C4-2B (cell line): Measurements from ENCODE around the gene EMP1.

ENCODE experiments used
- ZFX ChIP-seq: fragments of 450-650 bp; IDR thresholded peaks from 2 replicates; pipeline ENCODE4 v1.6.1; 2017
- TF ChIP-seq, protein P1 (sequence below): fragments of 450-650 bp; conservative IDR thresholded peaks from 2 replicates; pipeline ENCODE4 v1.5.1; 2017; ENCODE audit warnings: mild to moderate bottlenecking

DNA sequence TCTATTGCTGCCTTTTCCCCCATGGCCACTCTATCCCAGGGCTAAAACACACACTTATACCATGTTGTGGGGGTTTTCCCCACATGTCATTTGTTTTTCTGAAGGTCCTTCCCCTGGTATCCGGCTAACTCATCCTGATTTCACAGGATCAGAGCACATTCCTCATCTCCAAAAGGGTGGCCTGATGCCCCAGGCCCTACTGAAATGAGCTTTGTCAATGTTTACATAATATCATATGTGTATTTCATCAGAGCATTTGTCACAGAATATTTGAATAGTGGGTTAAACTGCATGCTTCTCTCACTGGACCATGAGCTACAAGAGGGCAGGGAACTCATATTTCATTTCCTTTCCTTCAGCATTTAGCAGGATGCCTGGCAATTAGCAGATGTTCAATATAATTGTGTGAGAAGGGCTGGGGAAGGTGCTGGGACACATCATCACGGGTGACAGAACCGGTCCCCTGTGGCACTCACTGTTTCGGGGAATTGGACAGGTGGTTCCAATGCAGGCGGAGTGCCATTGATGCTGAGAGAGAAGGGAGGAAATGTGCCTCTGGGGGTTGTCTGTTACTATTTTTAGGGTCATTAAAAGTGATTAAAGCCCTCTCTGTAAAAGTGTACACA, 26.8 kb downstream of the EMP1 start:
- TF ChIP-seq, protein P1, sequence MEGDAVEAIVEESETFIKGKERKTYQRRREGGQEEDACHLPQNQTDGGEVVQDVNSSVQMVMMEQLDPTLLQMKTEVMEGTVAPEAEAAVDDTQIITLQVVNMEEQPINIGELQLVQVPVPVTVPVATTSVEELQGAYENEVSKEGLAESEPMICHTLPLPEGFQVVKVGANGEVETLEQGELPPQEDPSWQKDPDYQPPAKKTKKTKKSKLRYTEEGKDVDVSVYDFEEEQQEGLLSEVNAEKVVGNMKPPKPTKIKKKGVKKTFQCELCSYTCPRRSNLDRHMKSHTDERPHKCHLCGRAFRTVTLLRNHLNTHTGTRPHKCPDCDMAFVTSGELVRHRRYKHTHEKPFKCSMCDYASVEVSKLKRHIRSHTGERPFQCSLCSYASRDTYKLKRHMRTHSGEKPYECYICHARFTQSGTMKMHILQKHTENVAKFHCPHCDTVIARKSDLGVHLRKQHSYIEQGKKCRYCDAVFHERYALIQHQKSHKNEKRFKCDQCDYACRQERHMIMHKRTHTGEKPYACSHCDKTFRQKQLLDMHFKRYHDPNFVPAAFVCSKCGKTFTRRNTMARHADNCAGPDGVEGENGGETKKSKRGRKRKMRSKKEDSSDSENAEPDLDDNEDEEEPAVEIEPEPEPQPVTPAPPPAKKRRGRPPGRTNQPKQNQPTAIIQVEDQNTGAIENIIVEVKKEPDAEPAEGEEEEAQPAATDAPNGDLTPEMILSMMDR = no peak
- TF ChIP-seq ZFX = no peak
